B cell (primary cell): ENCODE data around the gene NDRG2.

Source experiments
- EZH2 ChIP-seq: IDR thresholded peaks from 2 replicates; pipeline ENCODE4 v1.6.1; 2012; ENCODE audit warnings: borderline replicate concordance, low read depth, mild to moderate bottlenecking, moderate library complexity, low read length; ENCODE audit not compliant: insufficient read depth, poor library complexity, severe bottlenecking
- TF ChIP-seq, protein P1 (sequence below): fragments of 200-600 bp; IDR thresholded peaks from one replicate; pipeline ENCODE4 v1.8.0; 2022; ENCODE audit warnings: antibody characterized with exemption, mild to moderate bottlenecking

DNA sequence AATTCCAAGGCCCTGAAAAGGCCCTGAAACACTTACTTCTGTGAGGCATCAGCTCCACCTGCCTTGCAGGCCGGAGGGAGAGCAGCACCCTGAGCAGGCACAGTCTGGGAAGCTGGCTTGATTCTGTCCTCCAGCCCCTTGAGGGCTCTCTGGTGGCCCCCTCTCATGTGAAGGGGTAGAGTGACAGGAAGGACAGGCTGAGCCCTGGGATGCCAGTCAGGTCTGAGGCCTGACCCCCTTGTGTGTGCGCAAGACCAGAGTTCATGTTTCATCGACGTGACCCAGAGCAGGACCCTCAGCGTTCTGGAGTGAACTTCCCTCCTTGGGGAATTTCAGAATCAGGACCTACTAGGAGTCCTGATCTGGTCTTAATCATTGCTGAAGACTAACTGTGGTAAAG lies 34.0 kb upstream of the NDRG2 start:
- TF ChIP-seq, protein P1, sequence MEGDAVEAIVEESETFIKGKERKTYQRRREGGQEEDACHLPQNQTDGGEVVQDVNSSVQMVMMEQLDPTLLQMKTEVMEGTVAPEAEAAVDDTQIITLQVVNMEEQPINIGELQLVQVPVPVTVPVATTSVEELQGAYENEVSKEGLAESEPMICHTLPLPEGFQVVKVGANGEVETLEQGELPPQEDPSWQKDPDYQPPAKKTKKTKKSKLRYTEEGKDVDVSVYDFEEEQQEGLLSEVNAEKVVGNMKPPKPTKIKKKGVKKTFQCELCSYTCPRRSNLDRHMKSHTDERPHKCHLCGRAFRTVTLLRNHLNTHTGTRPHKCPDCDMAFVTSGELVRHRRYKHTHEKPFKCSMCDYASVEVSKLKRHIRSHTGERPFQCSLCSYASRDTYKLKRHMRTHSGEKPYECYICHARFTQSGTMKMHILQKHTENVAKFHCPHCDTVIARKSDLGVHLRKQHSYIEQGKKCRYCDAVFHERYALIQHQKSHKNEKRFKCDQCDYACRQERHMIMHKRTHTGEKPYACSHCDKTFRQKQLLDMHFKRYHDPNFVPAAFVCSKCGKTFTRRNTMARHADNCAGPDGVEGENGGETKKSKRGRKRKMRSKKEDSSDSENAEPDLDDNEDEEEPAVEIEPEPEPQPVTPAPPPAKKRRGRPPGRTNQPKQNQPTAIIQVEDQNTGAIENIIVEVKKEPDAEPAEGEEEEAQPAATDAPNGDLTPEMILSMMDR = no peak
- no peak for TF ChIP-seq EZH2
